HCT116 (cell line): ENCODE measurements around the gene COMTD1. TPM values are rescaled to one million over a fixed set of nuclear protein-coding genes. Genes with fewer than 3 reads are reported as not detected.

ENCODE experiments used
- ATAC-seq: fragments of 200-7000 bp; cut with Tn5 transposase; 2 replicates; pipeline ENCODE4 v1.9.1; 2020; ENCODE audit warnings: mild to moderate bottlenecking, moderate library complexity
- BruUV-seq: library from RNA; stranded (reverse); fragments of 400-500 nt; replicated peaks from 2 replicates; lab custom pipeline; 2021; lab: Mats Ljungman, UMichigan
- CTCF ChIA-PET: fragments of 300-600 bp; sonication (Branson Sonifier 250); formaldehyde crosslinking; loops from one replicate; lab custom pipeline; 2021; ENCODE audit warnings: antibody characterized with exemption; lab: Charles Lee
- POLR2A ChIA-PET: fragments of 300-600, 350-600 bp; sonication (Branson Sonifier 250); formaldehyde crosslinking; loops from one replicate; lab custom pipeline; 2021; ENCODE audit warnings: antibody characterized with exemption; lab: Charles Lee
- RAD21 ChIA-PET, 2 experiments: fragments of 300-600 bp; sonication (Branson Sonifier 250); formaldehyde crosslinking; loops; one replicate each; lab custom pipeline; 2023; ENCODE audit warnings: low total read pairs in 2 of 2; ENCODE audit not compliant: uncharacterized antibody in 2 of 2, unreplicated experiment in 2 of 2, low non-redundant PET in 1 of 2; lab: Charles Lee
- DNase-seq: peaks from one replicate; pipeline ENCODE4 v3.0.0-alpha.2; 2010; ENCODE audit warnings: low read depth, low spot score
- H2AFZ ChIP-seq: fragments of 200-600 bp; shearing (Covaris generic), sonication (generic); 2 replicates; pipeline ENCODE4 v1.6.1; 2017; ENCODE audit warnings: low read depth, mixed run types, mixed read lengths, antibody characterized with exemption, low read length; ENCODE audit not compliant: poor library complexity, severe bottlenecking
- H3K27ac ChIP-seq: 2 replicates; pipeline ENCODE4 v1.5.1; 2012; ENCODE audit warnings: low read depth, low read length
- H3K27me3 ChIP-seq: fragments of 200-600 bp; sonication (generic); 2 replicates; pipeline ENCODE4 v1.6.1; 2016; ENCODE audit warnings: mixed run types, low read length, mixed read lengths; ENCODE audit not compliant: insufficient read depth
- H3K36me3 ChIP-seq, 2 experiments: fragments of 200-500 bp in 1 of 2; fragments of 200-600 bp in 1 of 2; sonication (Bioruptor generic) in 1 of 2; sonication (generic) in 1 of 2; 2 replicates each; pipeline versions ENCODE4 v1.5.1 to v1.6.1; 2014 to 2016; ENCODE audit warnings: low read length in 2 of 2, inconsistent platforms in 1 of 2, mixed read lengths in 1 of 2, mixed run types in 1 of 2; ENCODE audit not compliant: insufficient read depth in 2 of 2, control insufficient read depth in 1 of 2
- H3K4me1 ChIP-seq, 2 experiments: fragments of 200-600 bp in 1 of 2; sonication (generic) in 1 of 2; 2 replicates each; pipeline versions ENCODE4 v1.5.1 to v1.6.1; 2012 to 2017; ENCODE audit warnings: low read length in 2 of 2, inconsistent platforms in 1 of 2, mild to moderate bottlenecking in 1 of 2, mixed read lengths in 1 of 2, mixed run types in 1 of 2, moderate library complexity in 1 of 2; ENCODE audit not compliant: insufficient read depth in 2 of 2, control insufficient read depth in 1 of 2
- H3K4me2 ChIP-seq: fragments of 200-600 bp; sonication (generic); 2 replicates; pipeline ENCODE4 v1.6.1; 2017; ENCODE audit warnings: mixed run types, low read length, mixed read lengths
- H3K4me3 ChIP-seq, 2 experiments: fragments of 200-600 bp in 1 of 2; sonication (generic) in 1 of 2; replicated peaks in 1 of 2; 2 replicates each; pipeline ENCODE4 v1.5.1; 2011 to 2016; ENCODE audit warnings: low read length in 2 of 2, control low read depth in 1 of 2, low read depth in 1 of 2, mild to moderate bottlenecking in 1 of 2, mixed read lengths in 1 of 2, mixed run types in 1 of 2
- H3K79me2 ChIP-seq: fragments of 200-600 bp; sonication (generic); 2 replicates; pipeline ENCODE4 v1.6.1; 2017; ENCODE audit warnings: mild to moderate bottlenecking, mixed run types, low read length, moderate library complexity, mixed read lengths; ENCODE audit not compliant: insufficient read depth
- H3K9ac ChIP-seq: fragments of 200-600 bp; sonication (generic); 2 replicates; pipeline ENCODE4 v1.6.1; 2016; ENCODE audit warnings: low read length, mixed read lengths
- H3K9me2 ChIP-seq: fragments of 200-600 bp; sonication (generic), shearing (Covaris generic); 2 replicates; pipeline ENCODE4 v1.6.1; 2017; ENCODE audit warnings: mixed run types, mild to moderate bottlenecking, moderate library complexity; ENCODE audit not compliant: insufficient read depth
- H3K9me3 ChIP-seq, 2 experiments: fragments of 200-500 bp in 1 of 2; fragments of 200-600 bp in 1 of 2; sonication (Bioruptor generic) in 1 of 2; sonication (generic) in 1 of 2; 2 replicates each; pipeline ENCODE4 v1.6.1; 2014 to 2017; ENCODE audit warnings: low read length in 2 of 2, mixed read lengths in 2 of 2, inconsistent platforms in 1 of 2, low read depth in 1 of 2, mild to moderate bottlenecking in 1 of 2, mixed run types in 1 of 2, moderate library complexity in 1 of 2; ENCODE audit not compliant: control insufficient read depth in 1 of 2, insufficient read depth in 1 of 2
- H4K20me1 ChIP-seq: fragments of 200-600 bp; sonication (generic), shearing (Covaris generic); 2 replicates; pipeline ENCODE4 v1.6.1; 2017; ENCODE audit warnings: mixed run types, mild to moderate bottlenecking, moderate library complexity; ENCODE audit not compliant: insufficient read depth
- ATF3 ChIP-seq: IDR thresholded peaks from 2 replicates; pipeline ENCODE4 v1.6.1; 2012
- CBX3 ChIP-seq: IDR thresholded peaks from 2 replicates; pipeline ENCODE4 v1.6.1; 2012; ENCODE audit warnings: low read depth
- CEBPB ChIP-seq: IDR thresholded peaks from 2 replicates; pipeline ENCODE4 v1.6.1; 2012; ENCODE audit warnings: low read depth
- EGR1 ChIP-seq: IDR thresholded peaks from 2 replicates; pipeline ENCODE4 v1.6.1; 2012; ENCODE audit warnings: low read depth
- ELF1 ChIP-seq: IDR thresholded peaks from 2 replicates; pipeline ENCODE4 v1.6.1; 2012; ENCODE audit warnings: low read depth, borderline replicate concordance
- EZH2phosphoT487 ChIP-seq: fragments of 200-600 bp; IDR thresholded peaks from 2 replicates; pipeline ENCODE4 v1.6.1; 2018; ENCODE audit warnings: antibody characterized with exemption, borderline replicate concordance
- JUND ChIP-seq: IDR thresholded peaks from 2 replicates; pipeline ENCODE4 v1.6.1; 2012
- POLR2A ChIP-seq: IDR thresholded peaks from 2 replicates; pipeline ENCODE4 v1.7.0; 2011; ENCODE audit warnings: borderline replicate concordance; ENCODE audit not compliant: insufficient read depth, insufficient read length; ENCODE audit errors: extremely low read depth
- POLR2AphosphoS5 ChIP-seq: IDR thresholded peaks from 2 replicates; pipeline ENCODE4 v1.6.1; 2011; ENCODE audit warnings: mild to moderate bottlenecking, low read depth, low read length, moderate library complexity
- RAD21 ChIP-seq: IDR thresholded peaks from 2 replicates; pipeline ENCODE4 v1.6.1; 2012; ENCODE audit warnings: low read depth, mild to moderate bottlenecking
- TCF7L2 ChIP-seq: IDR thresholded peaks from 2 replicates; pipeline ENCODE4 v1.7.0; 2011; ENCODE audit warnings: borderline replicate concordance, inconsistent platforms; ENCODE audit not compliant: insufficient read depth, insufficient read length; ENCODE audit errors: extremely low read depth
- YY1 ChIP-seq: IDR thresholded peaks from 2 replicates; pipeline ENCODE4 v1.6.1; 2011; ENCODE audit warnings: low read length, low read depth, moderate library complexity, mild to moderate bottlenecking; ENCODE audit not compliant: insufficient replicate concordance; ENCODE audit errors: extremely low read depth
- ZFX ChIP-seq: fragments of 450-650 bp; IDR thresholded peaks from 2 replicates; pipeline ENCODE4 v1.6.1; 2017
- intact Hi-C: fragments of 100-400 bp; cut with micrococcal nuclease; formaldehyde crosslinking; loops from 2 replicates; pipeline ENCODE4 v1.10.0; 2022
- total RNA-seq: library from RNA; stranded (reverse); gene quantifications from one replicate; pipeline ENCODE4 v1.2.1, GENCODE V29; 2021; ENCODE audit not compliant: unreplicated experiment
- TF ChIP-seq, protein P1 (sequence below): IDR thresholded peaks from 2 replicates; pipeline ENCODE4 v1.6.1; 2012; ENCODE audit warnings: low read depth

Gene COMTD1
- total RNA-seq, 1 experiment from 2014 or later: 35.1 TPM

DNA sequence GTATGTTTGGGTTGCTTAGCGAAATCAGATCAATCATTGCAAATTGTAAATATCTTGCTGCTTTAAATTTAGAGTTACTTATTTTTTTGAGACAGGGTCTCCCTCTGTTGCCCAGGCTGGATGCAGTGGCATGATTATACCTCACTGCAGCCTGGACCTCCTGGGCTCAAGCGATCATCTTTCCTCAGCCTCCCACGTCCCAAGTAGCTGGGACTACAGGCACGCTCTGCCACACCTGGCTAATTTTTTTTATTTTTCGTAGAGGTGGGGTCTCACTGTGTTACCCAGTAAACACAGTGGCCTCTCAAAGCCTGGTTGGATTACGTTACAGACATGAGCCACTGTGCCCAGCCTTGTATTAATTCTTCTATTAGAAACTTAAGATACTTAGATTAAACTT, 23.4 kb downstream of the COMTD1 start:
- peak overlapping the region; percentile 99 for H3K9ac ChIP-seq
- H3K27ac ChIP-seq: no peak overlapping the region
- H2AFZ ChIP-seq: no peak overlapping the region
- H3K36me3 ChIP-seq: peaks cover 28 to 54% of the 10 kb centered on the region in 2 experiments
- peaks cover 19% of the 10 kb centered on the region; the same call in 1 of the 2 replicates for H4K20me1 ChIP-seq
- DNase-seq: no peak
- no peaks in the 10 kb centered on the region for H3K9me2 ChIP-seq
- TF ChIP-seq ELF1 (no peak), ZFX (no peak), EGR1 (no peak), YY1 (no peak), ATF3 (no peak), JUND (no peak), POLR2AphosphoS5 (no peak), CBX3 (no peak), TCF7L2 (no peak), RAD21 (no peak), EZH2phosphoT487 (no peak), POLR2A (no peak), CEBPB (no peak)
- TF ChIP-seq, protein P1, sequence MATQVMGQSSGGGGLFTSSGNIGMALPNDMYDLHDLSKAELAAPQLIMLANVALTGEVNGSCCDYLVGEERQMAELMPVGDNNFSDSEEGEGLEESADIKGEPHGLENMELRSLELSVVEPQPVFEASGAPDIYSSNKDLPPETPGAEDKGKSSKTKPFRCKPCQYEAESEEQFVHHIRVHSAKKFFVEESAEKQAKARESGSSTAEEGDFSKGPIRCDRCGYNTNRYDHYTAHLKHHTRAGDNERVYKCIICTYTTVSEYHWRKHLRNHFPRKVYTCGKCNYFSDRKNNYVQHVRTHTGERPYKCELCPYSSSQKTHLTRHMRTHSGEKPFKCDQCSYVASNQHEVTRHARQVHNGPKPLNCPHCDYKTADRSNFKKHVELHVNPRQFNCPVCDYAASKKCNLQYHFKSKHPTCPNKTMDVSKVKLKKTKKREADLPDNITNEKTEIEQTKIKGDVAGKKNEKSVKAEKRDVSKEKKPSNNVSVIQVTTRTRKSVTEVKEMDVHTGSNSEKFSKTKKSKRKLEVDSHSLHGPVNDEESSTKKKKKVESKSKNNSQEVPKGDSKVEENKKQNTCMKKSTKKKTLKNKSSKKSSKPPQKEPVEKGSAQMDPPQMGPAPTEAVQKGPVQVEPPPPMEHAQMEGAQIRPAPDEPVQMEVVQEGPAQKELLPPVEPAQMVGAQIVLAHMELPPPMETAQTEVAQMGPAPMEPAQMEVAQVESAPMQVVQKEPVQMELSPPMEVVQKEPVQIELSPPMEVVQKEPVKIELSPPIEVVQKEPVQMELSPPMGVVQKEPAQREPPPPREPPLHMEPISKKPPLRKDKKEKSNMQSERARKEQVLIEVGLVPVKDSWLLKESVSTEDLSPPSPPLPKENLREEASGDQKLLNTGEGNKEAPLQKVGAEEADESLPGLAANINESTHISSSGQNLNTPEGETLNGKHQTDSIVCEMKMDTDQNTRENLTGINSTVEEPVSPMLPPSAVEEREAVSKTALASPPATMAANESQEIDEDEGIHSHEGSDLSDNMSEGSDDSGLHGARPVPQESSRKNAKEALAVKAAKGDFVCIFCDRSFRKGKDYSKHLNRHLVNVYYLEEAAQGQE: no peak
- H3K4me1 ChIP-seq: peaks cover 21 to 50% of the 10 kb centered on the region in 2 experiments
- intact Hi-C loops: no loop called here
- peaks cover 68% of the 10 kb centered on the region for H3K79me2 ChIP-seq
- ChIA-PET POLR2A (no interaction called here), RAD21 (no interaction called here), CTCF (interaction anchor here (1.0 to 1.3 kb wide), 2 partner anchors 23 kb away, joined by 4 read pairs; partner anchors contain the start of gene COMTD1)
- no peaks in the 10 kb centered on the region for H3K9me3 ChIP-seq
- no peaks in the 10 kb centered on the region for H3K27me3 ChIP-seq
- H3K4me3 ChIP-seq: peak overlapping the region; percentile 85
- no peak for ATAC-seq
- BruUV-seq: no TSS peak
- H3K4me2 ChIP-seq: peak overlapping the region; percentile 95
